NCI-H1048 (cell line): ENCODE measurements around the gene EGF.
"Not testable (repeated sequence)": the region's sequence is repeated elsewhere in the genome, so short reads cannot be mapped to it uniquely, and the experiment has no call there.

Experiments
- DNase-seq: peaks from one replicate; lab custom pipeline; 2025; lab: John Stamatoyannopoulos, UW

The EGF gene

GRCh38 chr4:110034026-110034393 lies 121.3 kb downstream of the EGF start:
- no peak for DNase-seq

DNA sequence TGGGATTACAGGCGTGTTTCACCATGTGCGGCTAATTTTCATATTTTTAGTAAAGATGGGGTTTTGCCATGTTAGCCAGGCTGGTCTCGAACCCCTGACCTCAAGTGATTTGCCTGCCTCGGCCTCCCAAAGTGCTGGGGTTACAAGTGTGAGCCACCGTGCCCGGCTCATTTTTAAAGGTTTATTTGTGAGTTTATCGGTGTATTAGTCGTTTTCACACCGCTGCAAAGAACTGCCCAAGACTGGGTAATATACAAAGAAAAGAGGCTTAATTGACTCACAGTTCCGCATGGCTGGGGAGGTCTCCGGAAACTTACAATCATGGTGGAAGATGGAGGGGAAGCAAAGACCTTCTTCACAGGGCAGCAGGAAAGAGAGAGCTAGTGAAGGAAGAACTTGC lies 126.5 kb downstream of the EGF start:
- not testable (repeated sequence) for DNase-seq

DNA sequence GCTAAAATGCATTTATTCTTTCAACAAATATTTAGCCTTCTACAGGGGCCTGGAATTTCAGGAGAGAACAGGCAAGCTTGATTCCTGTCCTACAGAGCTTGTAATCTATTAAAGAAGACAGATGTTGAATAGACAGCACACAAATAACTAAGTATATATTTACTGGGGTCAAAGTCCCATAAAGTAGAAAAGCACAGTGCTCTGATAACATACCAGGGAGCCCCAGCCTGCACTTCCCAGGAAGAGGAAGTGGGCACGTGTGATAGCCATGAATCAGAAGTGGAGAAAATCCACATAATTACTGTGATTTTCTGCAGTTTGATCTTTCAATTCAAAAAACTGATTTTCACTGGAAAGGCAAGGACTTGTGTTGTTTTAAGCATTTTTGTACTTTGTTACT lies 129.1 kb downstream of the EGF start:
- no peak for DNase-seq

DNA sequence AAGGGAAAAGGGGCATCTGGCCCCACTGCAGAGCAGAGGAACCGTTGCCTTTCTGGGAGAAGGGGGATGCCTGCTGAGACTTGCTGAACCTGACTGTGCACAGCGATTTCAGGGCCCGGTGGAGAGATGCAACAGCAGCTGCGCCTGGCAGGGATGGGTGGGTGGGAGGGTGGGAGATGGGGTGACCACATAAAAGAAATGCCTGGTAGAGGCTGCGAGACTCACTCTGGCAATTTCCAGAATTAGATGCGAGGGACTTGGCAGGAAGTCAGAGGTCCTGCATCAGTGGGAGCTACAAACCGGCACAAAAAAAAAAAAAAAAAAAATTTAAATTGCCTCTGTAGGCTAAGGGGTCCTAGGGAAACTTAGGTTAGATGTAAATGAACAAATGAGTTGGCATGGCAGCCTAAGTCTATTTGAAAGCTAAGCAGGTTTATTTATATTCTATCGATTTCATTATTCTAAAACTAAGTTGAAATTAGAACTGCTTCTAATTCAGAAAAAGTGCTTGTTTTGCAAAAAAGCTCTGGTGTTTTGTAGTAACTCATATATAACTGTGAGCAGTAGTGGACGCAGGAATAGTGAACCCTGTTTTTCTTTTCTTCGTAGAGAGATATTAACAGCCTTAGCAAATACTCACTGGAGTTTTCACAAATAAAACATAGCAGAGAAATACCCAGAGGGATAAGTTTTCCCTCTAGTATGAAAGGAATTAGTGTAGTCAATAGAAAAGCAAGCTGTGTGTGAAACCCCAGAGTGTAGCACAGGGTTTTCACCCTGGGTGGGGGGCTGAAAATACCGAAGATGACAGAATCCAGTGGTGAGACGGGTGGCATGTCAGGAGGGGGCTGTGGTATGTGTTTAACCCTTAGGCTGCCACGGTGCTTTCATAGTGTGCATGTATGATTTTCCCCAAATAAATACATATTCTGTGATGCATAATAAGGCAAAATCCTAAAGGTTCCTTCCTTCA lies 130.1 kb downstream of the EGF start:
- DNase-seq, result no peak

- DNase-seq, result no peak
Observed at GRCh38 chr4:110046588-110047049, 133.9 kb downstream of the EGF start.

GRCh38 chr4:110049951-110050925 lies 137.6 kb downstream of the EGF start:
- no peak for DNase-seq

DNA sequence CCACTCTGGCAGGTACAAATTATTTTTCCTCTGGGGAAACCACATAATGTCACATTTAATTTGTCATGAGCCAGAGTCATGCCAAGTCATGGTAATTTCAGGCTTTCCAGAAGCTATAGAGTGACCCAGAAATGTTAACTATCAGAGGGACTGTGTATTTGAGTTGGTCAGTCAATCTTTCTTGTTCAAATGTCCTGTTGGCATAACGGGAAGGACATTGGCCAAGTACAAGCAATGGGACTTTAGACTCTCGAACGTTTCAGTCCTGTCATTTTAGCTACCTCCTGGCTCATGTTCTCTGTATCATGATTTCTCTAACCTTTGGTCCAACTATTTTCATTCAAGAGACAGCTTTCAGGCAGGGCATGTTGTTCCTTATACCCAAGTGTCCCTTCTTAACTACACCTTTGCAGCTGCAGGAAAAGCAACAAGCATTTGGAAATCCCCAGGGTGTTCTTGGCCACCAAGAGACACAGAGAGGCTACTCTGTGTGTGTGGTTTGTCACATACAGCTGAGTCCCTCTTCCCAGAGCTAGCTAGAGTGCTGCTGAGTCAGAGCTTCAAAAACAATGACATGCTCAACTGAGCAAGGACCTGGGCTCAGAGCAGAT lies 142.6 kb downstream of the EGF start:
- DNase-seq, result no peak

- DNase-seq, result no peak
Observed at GRCh38 chr4:110058677-110059076, 146.0 kb downstream of the EGF start.

DNA sequence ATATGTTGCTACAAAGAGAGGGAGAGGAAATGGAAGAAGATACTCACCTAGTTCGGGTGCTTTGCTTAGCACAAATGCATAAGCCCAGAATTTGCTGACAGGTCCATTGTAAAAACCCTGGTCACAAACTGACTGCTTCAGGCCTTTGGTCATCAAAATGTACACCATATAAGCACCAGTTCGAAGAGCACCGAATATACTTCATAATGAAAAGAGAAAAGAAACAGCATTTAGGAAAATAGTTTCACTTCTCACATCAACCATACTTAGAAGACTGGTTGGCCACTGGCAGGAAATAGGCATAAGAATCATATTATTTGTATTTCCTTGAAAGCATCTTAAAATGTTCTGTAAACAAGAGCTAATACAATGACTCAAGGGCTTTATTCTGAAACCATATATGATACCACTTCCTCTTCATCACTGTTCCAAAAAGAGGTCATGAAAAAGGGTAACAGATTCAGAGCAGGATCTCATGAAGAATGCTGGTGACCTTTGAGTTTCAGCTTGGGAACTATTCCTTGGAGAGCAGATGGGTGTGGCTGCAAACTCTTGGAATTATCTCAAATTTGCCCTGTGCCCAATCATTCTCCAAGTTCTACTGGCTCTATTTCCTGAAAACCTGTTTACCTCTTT lies 147.0 kb downstream of the EGF start:
- DNase-seq, result no peak

- no peak for DNase-seq
Observed at GRCh38 chr4:110061076-110061475, 148.4 kb downstream of the EGF start.
